Keratinocyte (primary cell): ENCODE data around the gene PRR16. TPM values are rescaled to one million over a fixed set of nuclear protein-coding genes. Genes with fewer than 3 reads are reported as not detected.

Source experiments
- DNase-seq: peaks from one replicate; pipeline ENCODE4 v3.0.0-alpha.2; 2011; ENCODE audit warnings: low read depth, missing footprints, low spot score
- FAIRE-seq: peaks from 2 replicates; lab custom pipeline; 2011; peaks lifted over from hg19 to GRCh38; lab: Jason Lieb, UNC
- H2AFZ ChIP-seq: 2 replicates; pipeline ENCODE4 v1.6.0; 2012; ENCODE audit warnings: low read length, control low read depth, inconsistent platforms; ENCODE audit not compliant: control insufficient read depth
- H3K27ac ChIP-seq: 2 replicates; pipeline ENCODE4 v1.5.1; 2011; ENCODE audit warnings: low read length; ENCODE audit not compliant: control insufficient read depth, insufficient read depth
- H3K27me3 ChIP-seq: 3 replicates; pipeline ENCODE4 v1.6.0; 2011; ENCODE audit warnings: low read length; ENCODE audit not compliant: control insufficient read depth, insufficient read depth; ENCODE audit errors: extremely low read depth
- H3K36me3 ChIP-seq, 2 experiments: 2 replicates in 1 of 2; 3 replicates in 1 of 2; pipeline ENCODE4 v1.5.1; 2011; ENCODE audit warnings: low read length in 2 of 2, mild to moderate bottlenecking in 1 of 2; ENCODE audit not compliant: control insufficient read depth in 2 of 2, insufficient read depth in 2 of 2; ENCODE audit errors: extremely low read depth in 1 of 2
- H3K4me1 ChIP-seq: 3 replicates; pipeline ENCODE4 v1.5.1; 2011; ENCODE audit warnings: low read length; ENCODE audit not compliant: control insufficient read depth, insufficient read depth; ENCODE audit errors: extremely low read depth
- H3K4me2 ChIP-seq: 3 replicates; pipeline ENCODE4 v1.6.0; 2011; ENCODE audit warnings: low read depth, low read length; ENCODE audit not compliant: control insufficient read depth, insufficient read depth; ENCODE audit errors: extremely low read depth
- H3K4me3 ChIP-seq, 3 experiments: fragments of 200-600 bp in 1 of 3; sonication (generic) in 1 of 3; 2 replicates in 2 of 3; 3 replicates in 1 of 3; pipeline ENCODE4 v1.5.1; 2011 to 2016; ENCODE audit warnings: low read length in 3 of 3, mild to moderate bottlenecking in 3 of 3, control low read depth in 2 of 3, inconsistent platforms in 1 of 3, low read depth in 1 of 3, mixed read lengths in 1 of 3, mixed run types in 1 of 3, moderate library complexity in 1 of 3; ENCODE audit not compliant: control insufficient read depth in 2 of 3, insufficient read depth in 2 of 3; ENCODE audit errors: extremely low read depth in 1 of 3
- H3K79me2 ChIP-seq: 2 replicates; pipeline ENCODE4 v1.6.0; 2012; ENCODE audit warnings: low read length; ENCODE audit not compliant: control insufficient read depth, insufficient read depth
- H3K9ac ChIP-seq: 3 replicates; pipeline ENCODE4 v1.6.0; 2011; ENCODE audit warnings: low read length; ENCODE audit not compliant: control insufficient read depth, insufficient read depth; ENCODE audit errors: extremely low read depth
- H3K9me1 ChIP-seq: 3 replicates; pipeline ENCODE4 v1.6.0; 2011; ENCODE audit warnings: low read length; ENCODE audit not compliant: control insufficient read depth, insufficient read depth; ENCODE audit errors: extremely low read depth
- H3K9me3 ChIP-seq: 2 replicates; pipeline ENCODE4 v1.5.1; 2012; ENCODE audit warnings: low read depth, low read length; ENCODE audit not compliant: control insufficient read depth
- H4K20me1 ChIP-seq: 3 replicates; pipeline ENCODE4 v1.6.0; 2011; ENCODE audit warnings: low read length; ENCODE audit not compliant: control insufficient read depth, insufficient read depth; ENCODE audit errors: extremely low read depth
- CTCF ChIP-seq, 3 experiments: IDR thresholded peaks in 1 of 3; conservative IDR thresholded peaks in 1 of 3; optimal IDR thresholded peaks in 1 of 3; 2 replicates in 2 of 3; 3 replicates in 1 of 3; pipeline versions ENCODE3 to v1.5.1; 2011; ENCODE audit warnings: low read length in 3 of 3, mild to moderate bottlenecking in 3 of 3, moderate library complexity in 2 of 3, control low read depth in 1 of 3, inconsistent platforms in 1 of 3; ENCODE audit not compliant: insufficient read depth in 2 of 3; ENCODE audit errors: extremely low read depth in 1 of 3
- EZH2 ChIP-seq: IDR thresholded peaks from one replicate; pipeline ENCODE4 v1.6.1; 2012; ENCODE audit warnings: inconsistent platforms, mild to moderate bottlenecking, low read length, moderate library complexity
- dilution Hi-C: fragments of 300-500 bp; cut with MboI; formaldehyde crosslinking; loops from one replicate; pipeline ENCODE4 v1.7.0; 2020; ENCODE audit warnings: low sequenced_read_pairs; ENCODE audit not compliant: extremely low pct_ligation_motif_present
- polyA plus RNA-seq, 5 experiments: library from polyadenylated mRNA; depleted of rRNA in 3 of 5; stranded (reverse) in 3 of 5; stranded (forward) in 1 of 5; unstranded in 1 of 5; fragments of >200 nt; gene quantifications; 1 replicate in 1 of 5; 2 replicates in 3 of 5; 3 replicates in 1 of 5; pipeline versions ENCODE4 v1.2.1 to v1.2.3, GENCODE V29; 2011 to 2012; ENCODE audit warnings: missing spikeins in 2 of 5, low read depth in 1 of 5, low replicate concordance in 1 of 5

Gene PRR16
- polyA plus RNA-seq, 1 donor (not counting 4 experiments of a cell fraction or from before 2014, with no cell fraction given), result 0.05 TPM

GRCh38 chr5:120432861-120433260 lies 31.2 kb upstream of the PRR16 start:
- Histone ChIP-seq H3K4me1 (no peaks in the 10 kb centered on the region), H2AFZ (no peak overlapping the region), H3K4me3 (no peak overlapping the region), H3K27ac (no peak overlapping the region), H3K36me3 (no peaks in the 10 kb centered on the region), H3K9me1 (no peaks in the 10 kb centered on the region), H3K9me3 (no peaks in the 10 kb centered on the region), H4K20me1 (no peaks in the 10 kb centered on the region), H3K9ac (no peak overlapping the region), H3K79me2 (no peaks in the 10 kb centered on the region), H3K27me3 (no peaks in the 10 kb centered on the region), H3K4me2 (no peak overlapping the region)
- FAIRE-seq, result no peak
- dilution Hi-C loops, result no loop called here
- DNase-seq, result no peak
- no peak for TF ChIP-seq EZH2
- no peak for TF ChIP-seq CTCF (optimal IDR thresholded peaks at IDR 0.05 in 1 of 3, IDR thresholded peaks at IDR 0.05 in 1 of 3, conservative IDR thresholded peaks at IDR 0.05 in 1 of 3; ENCODE audit: extremely low read depth in 1 of 3, insufficient read depth in 2 of 3, low read length in 3 of 3)

- no peak overlapping the region for H3K27ac ChIP-seq
- H3K9me1 ChIP-seq, result no peaks in the 10 kb centered on the region
- DNase-seq (no peak), FAIRE-seq (no peak)
- H3K27me3 ChIP-seq, result no peaks in the 10 kb centered on the region
- no peak overlapping the region for H3K4me3 ChIP-seq
- H3K9ac ChIP-seq, result no peak overlapping the region
- dilution Hi-C loops, result no loop called here
- H4K20me1 ChIP-seq, result no peaks in the 10 kb centered on the region
- H3K4me2 ChIP-seq, result no peak overlapping the region
- no peaks in the 10 kb centered on the region for H3K79me2 ChIP-seq
- H3K9me3 ChIP-seq, result no peaks in the 10 kb centered on the region
- H3K36me3 ChIP-seq, result no peaks in the 10 kb centered on the region
- TF ChIP-seq EZH2 (no peak), CTCF (optimal IDR thresholded peaks at IDR 0.05 in 1 of 3, IDR thresholded peaks at IDR 0.05 in 1 of 3, conservative IDR thresholded peaks at IDR 0.05 in 1 of 3; ENCODE audit: extremely low read depth in 1 of 3, insufficient read depth in 2 of 3, low read length in 3 of 3) (no peak)
- H3K4me1 ChIP-seq, result no peaks in the 10 kb centered on the region
- no peak overlapping the region for H2AFZ ChIP-seq
These were observed 29.0 kb upstream of the PRR16 start for GRCh38 chr5:120435129-120435528.
